HEK293 (cell line): ENCODE results near the gene SIK3.

Source experiments
- CTCF ChIA-PET: fragments of 350-600 bp; formaldehyde crosslinking; extraction: SDS; loops from one replicate; lab custom pipeline; 2021; ENCODE audit warnings: antibody characterized with exemption; lab: Yijun Ruan, JAX
- POLR2A ChIA-PET: fragments of 300-600 bp; formaldehyde crosslinking; extraction: SDS; loops from one replicate; lab custom pipeline; 2020; ENCODE audit warnings: antibody characterized with exemption, inconsistent platforms; lab: Yijun Ruan, JAX
- H3K27ac ChIP-seq: fragments of 200-500 bp; sonication (Bioruptor generic); 2 replicates; pipeline ENCODE4 v1.5.1; 2014; ENCODE audit warnings: low read depth, low read length, control low read depth, inconsistent platforms; ENCODE audit errors: extremely low read depth
- H3K36me3 ChIP-seq, 2 experiments: fragments of 200-500 bp in 1 of 2; sonication (Bioruptor generic) in 1 of 2; 1 replicate in 1 of 2; 2 replicates in 1 of 2; pipeline ENCODE4 v1.5.1; 2014 to 2017; ENCODE audit warnings: inconsistent platforms in 2 of 2, low read length in 2 of 2; ENCODE audit not compliant: control insufficient read depth in 2 of 2, insufficient read depth in 1 of 2
- H3K4me1 ChIP-seq: fragments of 200-500 bp; sonication (Bioruptor generic); 2 replicates; pipeline ENCODE4 v1.5.1; 2014; ENCODE audit warnings: mild to moderate bottlenecking, low read length, inconsistent platforms; ENCODE audit not compliant: control insufficient read depth, insufficient read depth
- H3K4me3 ChIP-seq: 2 replicates; pipeline ENCODE4 v1.5.1; 2011; ENCODE audit warnings: low read depth, mild to moderate bottlenecking, control low read depth, low read length, moderate library complexity
- H3K9me3 ChIP-seq: fragments of 200-500 bp; sonication (Bioruptor generic); 2 replicates; pipeline ENCODE4 v1.5.1; 2014; ENCODE audit warnings: low read depth, low read length, inconsistent platforms; ENCODE audit not compliant: control insufficient read depth, insufficient read depth
- KLF1 ChIP-seq: fragments of 450-650 bp; formaldehyde crosslinking; IDR thresholded peaks from 2 replicates; pipeline ENCODE4 v1.5.1; 2016; ENCODE audit warnings: missing biosample characterization, missing genetic modification characterization
- OVOL3 ChIP-seq: fragments of 450-650 bp; formaldehyde crosslinking; IDR thresholded peaks from 2 replicates; pipeline ENCODE4 v1.5.1; 2016; ENCODE audit warnings: missing biosample characterization, missing genetic modification characterization
- PRDM4 ChIP-seq: fragments of 450-650 bp; formaldehyde crosslinking; IDR thresholded peaks from 2 replicates; pipeline ENCODE4 v1.5.1; 2017; ENCODE audit warnings: missing biosample characterization, missing genetic modification characterization
- PRDM6 ChIP-seq: fragments of 450-650 bp; formaldehyde crosslinking; IDR thresholded peaks from 2 replicates; pipeline ENCODE4 v1.5.1; 2017; ENCODE audit warnings: missing biosample characterization, missing genetic modification characterization
- SP7 ChIP-seq: fragments of 450-650 bp; formaldehyde crosslinking; IDR thresholded peaks from 2 replicates; pipeline ENCODE4 v1.5.1; 2016; ENCODE audit warnings: missing biosample characterization, missing genetic modification characterization
- ZBTB44 ChIP-seq: fragments of 450-650 bp; IDR thresholded peaks from 2 replicates; pipeline ENCODE4 v1.5.1; 2018; ENCODE audit warnings: missing biosample characterization, mild to moderate bottlenecking, missing genetic modification characterization
- ZNF138 ChIP-seq: fragments of 450-650 bp; formaldehyde crosslinking; IDR thresholded peaks from 2 replicates; pipeline ENCODE4 v1.5.1; 2016; ENCODE audit warnings: missing biosample characterization, missing genetic modification characterization, borderline replicate concordance
- ZNF214 ChIP-seq: fragments of 450-650 bp; formaldehyde crosslinking; IDR thresholded peaks from 2 replicates; pipeline ENCODE4 v1.5.1; 2017; ENCODE audit warnings: missing biosample characterization, mild to moderate bottlenecking, missing genetic modification characterization, borderline replicate concordance
- ZNF248 ChIP-seq: fragments of 450-650 bp; formaldehyde crosslinking; IDR thresholded peaks from 2 replicates; pipeline ENCODE4 v1.5.1; 2017; ENCODE audit warnings: missing biosample characterization, missing genetic modification characterization
- ZNF341 ChIP-seq: fragments of 450-650 bp; formaldehyde crosslinking; IDR thresholded peaks from 2 replicates; pipeline ENCODE4; 2016; ENCODE audit warnings: low read depth, missing biosample characterization, missing genetic modification characterization
- ZNF398 ChIP-seq: fragments of 450-650 bp; formaldehyde crosslinking; IDR thresholded peaks from 2 replicates; pipeline ENCODE4 v1.5.1; 2017; ENCODE audit warnings: missing biosample characterization, missing genetic modification characterization
- ZNF449 ChIP-seq: fragments of 450-650 bp; formaldehyde crosslinking; IDR thresholded peaks from 2 replicates; pipeline ENCODE4 v1.5.1; 2017; ENCODE audit warnings: missing biosample characterization, mild to moderate bottlenecking, missing genetic modification characterization, moderate library complexity
- ZNF561 ChIP-seq: fragments of 450-650 bp; IDR thresholded peaks from 2 replicates; pipeline ENCODE4 v1.5.1; 2018; ENCODE audit warnings: missing biosample characterization, missing genetic modification characterization, borderline replicate concordance
- ZNF658 ChIP-seq: fragments of 450-650 bp; formaldehyde crosslinking; IDR thresholded peaks from 2 replicates; pipeline ENCODE4; 2016; ENCODE audit warnings: missing biosample characterization, missing genetic modification characterization
- ZNF660 ChIP-seq: fragments of 450-650 bp; IDR thresholded peaks from 2 replicates; pipeline ENCODE4 v1.5.1; 2018; ENCODE audit warnings: missing biosample characterization, mild to moderate bottlenecking, missing genetic modification characterization
- ZNF664 ChIP-seq: fragments of 450-650 bp; formaldehyde crosslinking; IDR thresholded peaks from 2 replicates; pipeline ENCODE4 v1.5.1; 2016; ENCODE audit warnings: missing biosample characterization, missing genetic modification characterization
- ZNF707 ChIP-seq: fragments of 450-650 bp; formaldehyde crosslinking; IDR thresholded peaks from 2 replicates; pipeline ENCODE4 v1.5.1; 2016; ENCODE audit warnings: missing biosample characterization, missing genetic modification characterization
- ZNF76 ChIP-seq: fragments of 450-650 bp; formaldehyde crosslinking; IDR thresholded peaks from 2 replicates; pipeline ENCODE4; 2016; ENCODE audit warnings: low read depth, missing biosample characterization, missing genetic modification characterization, borderline replicate concordance
- ZSCAN16 ChIP-seq: fragments of 450-650 bp; formaldehyde crosslinking; IDR thresholded peaks from 2 replicates; pipeline ENCODE4 v1.5.1; 2016; ENCODE audit warnings: missing biosample characterization, missing genetic modification characterization

The SIK3 gene

GRCh38 chr11:117062498-117062897 is 35.7 kb downstream of the SIK3 start (continued):
- TF ChIP-seq ZNF398 (tag by site-specific recombination): no peak

- Histone ChIP-seq H3K27ac (no peak overlapping the region), H3K9me3 (no peaks in the 10 kb centered on the region), H3K4me3 (no peak overlapping the region), H3K4me1 (peaks cover 7% of the 10 kb centered on the region), H3K36me3 (no peaks in the 10 kb centered on the region)
- TF ChIP-seq PRDM6 (peak; percentile 57; the same call in 1 of the 2 replicates), ZNF707 (tag by site-specific recombination) (no peak), ZNF341 (tag by site-specific recombination) (peak; percentile 28; the same call in 1 of the 2 replicates), ZNF561 (no peak), ZNF449 (tag by site-specific recombination) (no peak), ZNF658 (tag by site-specific recombination) (no peak), ZBTB44 (tag by site-specific recombination) (no peak), OVOL3 (tag by site-specific recombination) (no peak), ZNF248 (no peak)
- POLR2A ChIA-PET: no interaction called here
- CTCF ChIA-PET: no interaction called here
Observed at GRCh38 chr11:117061256-117061655, 37.0 kb downstream of the SIK3 start.

GRCh38 chr11:117059611-117060148 is 38.5 kb downstream of the SIK3 start:
- ChIA-PET POLR2A (interaction anchor here (0.6 kb wide), 1 partner anchor 28 kb away, joined by 5 read pairs; no protein-coding TSS in a partner anchor), CTCF (interaction anchor here (0.7 to 1.4 kb wide), 2 partner anchors 9 to 15 kb away, joined by 3 read pairs; no protein-coding TSS in a partner anchor)
- no peaks in the 10 kb centered on the region for H3K9me3 ChIP-seq
- H3K36me3 ChIP-seq: no peaks in the 10 kb centered on the region
- no peak overlapping the region for H3K4me3 ChIP-seq
- no peak overlapping the region for H3K27ac ChIP-seq
- H3K4me1 ChIP-seq: peaks cover 7% of the 10 kb centered on the region
- TF ChIP-seq KLF1 (tag by site-specific recombination): no peak
- TF ChIP-seq ZNF664 (tag by site-specific recombination): no peak
- no peak for TF ChIP-seq ZNF660 (tag by site-specific recombination)
- TF ChIP-seq PRDM6: 0 out of 2 replicates have a peak, but pooled peaks have one; percentile 44
- TF ChIP-seq ZNF76 (tag by site-specific recombination): no peak
- TF ChIP-seq PRDM4 (tag by site-specific recombination): peak; percentile 82
- TF ChIP-seq ZSCAN16: no peak
- no peak for TF ChIP-seq ZNF214 (tag by site-specific recombination)
- no peak for TF ChIP-seq ZNF138
- TF ChIP-seq SP7: no peak
- TF ChIP-seq ZBTB44 (tag by site-specific recombination): no peak
